GM12878 (cell line): ENCODE data around the gene RASSF8. TPM values are rescaled to one million over a fixed set of nuclear protein-coding genes. Genes with fewer than 3 reads are reported as not detected.

Experiments
- ATAC-seq: fragments of 200-7000 bp; cut with Tn5 transposase; 3 replicates; pipeline ENCODE4 v1.9.1; 2020; ENCODE audit warnings: mild to moderate bottlenecking, moderate library complexity
- BruUV-seq: library from RNA; stranded (reverse); fragments of 400-500 nt; replicated peaks from 2 replicates; lab custom pipeline; 2021; lab: Mats Ljungman, UMichigan
- CTCF ChIA-PET: fragments of 300-600 bp; sonication (Branson Sonifier 250); formaldehyde crosslinking; extraction: SDS; loops from one replicate; lab custom pipeline; 2021; ENCODE audit warnings: inconsistent platforms; lab: Yijun Ruan, JAX
- POLR2A ChIA-PET: fragments of 350-600 bp; formaldehyde crosslinking; extraction: SDS; loops from one replicate; lab custom pipeline; 2021; ENCODE audit warnings: inconsistent platforms; lab: Charles Lee
- RAD21 ChIA-PET: fragments of 300-600 bp; sonication (Branson Sonifier 250); formaldehyde crosslinking; loops from one replicate; lab custom pipeline; 2023; ENCODE audit warnings: antibody characterized with exemption; ENCODE audit not compliant: unreplicated experiment; lab: Charles Lee
- SMC1A ChIA-PET: fragments of 300-600 bp; sonication (Branson Sonifier 250); formaldehyde crosslinking; loops from one replicate; lab custom pipeline; 2023; ENCODE audit not compliant: unreplicated experiment, uncharacterized antibody; lab: Charles Lee
- DNase-seq: peaks from one replicate; pipeline ENCODE4 v3.0.0-alpha.2; 2011; ENCODE audit warnings: low read depth, low spot score
- FAIRE-seq: peaks from 3 replicates; lab custom pipeline; 2011; peaks lifted over from hg19 to GRCh38; lab: Jason Lieb, UNC
- H2AFZ ChIP-seq: 2 replicates; pipeline ENCODE4 v1.6.0; 2011; ENCODE audit warnings: low read depth, low read length, control low read depth; ENCODE audit not compliant: control insufficient read depth
- H3K27ac ChIP-seq: 2 replicates; pipeline ENCODE4 v1.5.1; 2011; ENCODE audit warnings: control low read depth; ENCODE audit not compliant: control insufficient read depth, insufficient read depth
- H3K27me3 ChIP-seq, 2 experiments: replicated peaks in 1 of 2; 2 replicates each; pipeline versions ENCODE4 v1.6.0 to v1.6.1; 2011; ENCODE audit warnings: low read length in 1 of 2; ENCODE audit not compliant: control insufficient read depth in 2 of 2, insufficient read depth in 2 of 2
- H3K36me3 ChIP-seq, 2 experiments: 2 replicates each; pipeline ENCODE4 v1.5.1; 2011; ENCODE audit warnings: low read length in 1 of 2; ENCODE audit not compliant: control insufficient read depth in 2 of 2, insufficient read depth in 2 of 2
- H3K4me1 ChIP-seq: 2 replicates; pipeline ENCODE4 v1.6.1; 2011; ENCODE audit warnings: mild to moderate bottlenecking, low read length, moderate library complexity, mixed read lengths; ENCODE audit not compliant: control insufficient read depth, insufficient read depth
- H3K4me2 ChIP-seq: 2 replicates; pipeline ENCODE4 v1.6.0; 2011; ENCODE audit warnings: control low read depth; ENCODE audit not compliant: control insufficient read depth, insufficient read depth
- H3K4me3 ChIP-seq: fragments of 200-600 bp; sonication (generic); 2 replicates; pipeline ENCODE4 v1.5.1; 2016
- H3K79me2 ChIP-seq: 2 replicates; pipeline ENCODE4 v1.6.0; 2011; ENCODE audit warnings: low read length; ENCODE audit not compliant: control insufficient read depth, insufficient read depth
- H3K9ac ChIP-seq: 2 replicates; pipeline ENCODE4 v1.8.0; 2011; ENCODE audit warnings: low read length, control low read depth, mixed read lengths; ENCODE audit not compliant: control insufficient read depth, insufficient read depth
- H3K9me3 ChIP-seq: replicated peaks from 3 replicates; pipeline ENCODE4 v1.5.1; 2011; ENCODE audit warnings: mild to moderate bottlenecking, low read length; ENCODE audit not compliant: control insufficient read depth, insufficient read depth
- H4K20me1 ChIP-seq: 2 replicates; pipeline ENCODE4 v1.6.0; 2011; ENCODE audit not compliant: control insufficient read depth, insufficient read depth
- BHLHE40 ChIP-seq, 2 experiments: fragments of 450-650 bp in 1 of 2; IDR thresholded peaks; 2 replicates each; pipeline ENCODE4 v1.6.1; 2011 to 2017; ENCODE audit warnings: low read depth in 2 of 2, borderline replicate concordance in 1 of 2, improper control_type of control experiment in 1 of 2, low read length in 1 of 2, mild to moderate bottlenecking in 1 of 2
- CHD2 ChIP-seq: IDR thresholded peaks from 2 replicates; pipeline ENCODE4 v1.6.1; 2011; ENCODE audit warnings: low read depth, low read length, improper control_type of control experiment, borderline replicate concordance
- CREB1 ChIP-seq: IDR thresholded peaks from 2 replicates; pipeline ENCODE4 v1.6.1; 2012; ENCODE audit warnings: low read depth, mild to moderate bottlenecking, inconsistent platforms
- CTCF ChIP-seq, 3 experiments: IDR thresholded peaks in 2 of 3; conservative IDR thresholded peaks in 1 of 3; 2 replicates each; pipeline ENCODE4 v1.5.1; 2011; ENCODE audit warnings: low read depth in 3 of 3, low read length in 3 of 3, mild to moderate bottlenecking in 3 of 3, control low read depth in 2 of 3, moderate library complexity in 2 of 3, inconsistent platforms in 1 of 3, mixed read lengths in 1 of 3; ENCODE audit not compliant: control insufficient read depth in 2 of 3, insufficient read depth in 1 of 3; ENCODE audit errors: extremely low read depth in 1 of 3
- E2F4 ChIP-seq: IDR thresholded peaks from 2 replicates; pipeline ENCODE4 v1.6.1; 2012; ENCODE audit warnings: low read depth, low read length, improper control_type of control experiment
- ESRRA ChIP-seq: IDR thresholded peaks from 2 replicates; pipeline ENCODE4 v1.6.1; 2012; ENCODE audit warnings: mild to moderate bottlenecking, low read length, improper control_type of control experiment
- HCFC1 ChIP-seq: fragments of 150-350 bp; IDR thresholded peaks from 2 replicates; pipeline ENCODE4 v1.6.1; 2014; ENCODE audit warnings: low read length
- HDAC6 ChIP-seq: fragments of 200-600 bp; sonication (generic); IDR thresholded peaks from one replicate; pipeline ENCODE4 v1.8.0; 2017; ENCODE audit warnings: antibody characterized with exemption; ENCODE audit not compliant: unreplicated experiment
- MTA3 ChIP-seq: IDR thresholded peaks from 2 replicates; pipeline ENCODE4 v1.6.1; 2012; ENCODE audit warnings: low read length, inconsistent platforms, borderline replicate concordance
- NKRF ChIP-seq: fragments of 450-650 bp; conservative IDR thresholded peaks from 2 replicates; pipeline ENCODE4 v1.6.1; 2017; ENCODE audit warnings: mild to moderate bottlenecking, moderate library complexity
- NR2C2 ChIP-seq: IDR thresholded peaks from 2 replicates; pipeline ENCODE4 v1.6.1; 2011; ENCODE audit warnings: borderline replicate concordance, low read depth; ENCODE audit not compliant: control insufficient read depth, insufficient read length
- PAX5 ChIP-seq: IDR thresholded peaks from 2 replicates; pipeline ENCODE4 v1.6.1; 2011; ENCODE audit warnings: low read depth, low read length, borderline replicate concordance
- RAD21 ChIP-seq: IDR thresholded peaks from 2 replicates; pipeline ENCODE4 v1.6.1; 2011; ENCODE audit warnings: mild to moderate bottlenecking, low read depth, low read length, moderate library complexity; ENCODE audit not compliant: insufficient read depth
- RELA ChIP-seq: fragments of 450-650 bp; IDR thresholded peaks from 2 replicates; pipeline ENCODE4 v1.8.0; 2014; ENCODE audit warnings: borderline replicate concordance; ENCODE audit not compliant: partially characterized antibody
- RUNX3 ChIP-seq: IDR thresholded peaks from 2 replicates; pipeline ENCODE4 v1.6.1; 2012; ENCODE audit warnings: low read length, inconsistent platforms
- SMC3 ChIP-seq: IDR thresholded peaks from 2 replicates; pipeline ENCODE4 v1.6.1; 2011; ENCODE audit warnings: low read length, improper control_type of control experiment, borderline replicate concordance
- TCF12 ChIP-seq: IDR thresholded peaks from 2 replicates; pipeline ENCODE4 v1.6.1; 2011; ENCODE audit warnings: low read depth, mild to moderate bottlenecking, low read length
- YY1 ChIP-seq: IDR thresholded peaks from 2 replicates; pipeline ENCODE4 v1.6.1; 2011; ENCODE audit warnings: low read depth, mild to moderate bottlenecking, low read length
- WGBS: methylation state at CpG from one replicate; pipeline ENCODE4 v1.1.6; 2016; ENCODE audit warnings: low lambda C conversion rate; ENCODE audit not compliant: insufficient replicate concordance, insufficient coverage; ENCODE audit errors: missing lambda C conversion rate; 5-methylcytosine and 5-hydroxymethylcytosine counted together
- in situ Hi-C: fragments of 300-500 bp; cut with MboI; formaldehyde crosslinking; loops from 9 replicates; pipeline ENCODE4 v1.14.3; 2018; ENCODE audit warnings: mixed read lengths
- intact Hi-C: fragments of 100-400 bp; cut with micrococcal nuclease; formaldehyde crosslinking; loops from one replicate; pipeline ENCODE4 v1.14.2; 2022; ENCODE audit not compliant: unreplicated experiment
- polyA plus RNA-seq, 11 experiments: library from polyadenylated mRNA; depleted of rRNA in 4 of 11; unstranded in 6 of 11; stranded (reverse) in 5 of 11; fragments of >200 nt; fragmentation: Nextera tagmentation in 4 of 11; fragmentation: Illumina TruSeq in 1 of 11; extraction: Ambion mirVana in 4 of 11; extraction: Trizol in 1 of 11; gene quantifications; 1 replicate in 1 of 11; 2 replicates in 10 of 11; pipeline versions ENCODE4 v1.2.1 to v1.2.3, GENCODE V29; 2011 to 2016; ENCODE audit warnings: inconsistent platforms in 2 of 11, missing spikeins in 2 of 11, low read depth in 1 of 11
- total RNA-seq, 4 experiments: library from RNA; depleted of rRNA in 3 of 4; stranded (reverse); fragments of >200 nt in 3 of 4; fragmentation: Illumina TruSeq in 1 of 4; extraction: Trizol in 1 of 4; gene quantifications; 2 replicates each; pipeline versions ENCODE4 v1.2.1 to v1.2.3, GENCODE V29; 2013 to 2021

The RASSF8 gene
- total and polyA plus RNA-seq, 10 of the 15 experiments (the other 5 are each of a cell fraction or from before 2014, with no cell fraction given), result 0.06 to 0.18 (median 0.08) TPM; not detected in 6

- SMC1A ChIA-PET, result interaction anchor here (0.9 kb wide), 1 partner anchor 592 kb away, joined by 3 read pairs; no protein-coding TSS in a partner anchor
- POLR2A ChIA-PET, result no interaction called here
Observed at GRCh38 chr12:26028953-26029735, 70.7 kb downstream of the RASSF8 start.

More at GRCh38 chr12:26028953-26029735, 70.7 kb downstream of the RASSF8 start:
- Histone ChIP-seq H2AFZ (no peak overlapping the region), H3K27ac (no peak overlapping the region), H3K4me1 (no peaks in the 10 kb centered on the region), H3K4me3 (no peak overlapping the region), H3K4me2 (no peak overlapping the region), H3K9me3 (no peaks in the 10 kb centered on the region), H3K27me3 (no peaks in the 10 kb centered on the region)
- peak; percentile 75 for FAIRE-seq
- no TSS peak for BruUV-seq
- RAD21 ChIA-PET, result no interaction called here
- intact Hi-C loops, result loop anchor here (1.0 kb wide), 1 partner anchor 593 kb away; no protein-coding TSS in a partner anchor
- no peak for TF ChIP-seq NR2C2
- no peak for TF ChIP-seq HCFC1
- peak; percentile 83 for TF ChIP-seq SMC3
- TF ChIP-seq CREB1, result no peak
- no peak for TF ChIP-seq BHLHE40 (IDR thresholded peaks at IDR 0.05; ENCODE audit: borderline replicate concordance in 1 of 2, low read depth in 2 of 2, low read length in 1 of 2)
- no peak for TF ChIP-seq CHD2
- TF ChIP-seq HDAC6, result no peak
- TF ChIP-seq MTA3, result no peak
- no peak for TF ChIP-seq E2F4
- TF ChIP-seq ESRRA, result no peak
- TF ChIP-seq RELA, result no peak
- TF ChIP-seq RAD21, result peak; percentile 76
- TF ChIP-seq CTCF (IDR thresholded peaks at IDR 0.05 in 2 of 3, conservative IDR thresholded peaks at IDR 0.05 in 1 of 3; ENCODE audit: control insufficient read depth in 2 of 3, extremely low read depth in 1 of 3, insufficient read depth in 1 of 3, low read depth in 3 of 3, low read length in 3 of 3), result peak; percentile 66 to 71 (median 67)
- no peak for TF ChIP-seq YY1
- TF ChIP-seq TCF12, result no peak
- no peak for TF ChIP-seq RUNX3
- TF ChIP-seq NKRF, result no peak
- no peak for TF ChIP-seq PAX5
- TF ChIP-seq, all 136 proteins: peak for 3
- Histone ChIP-seq H3K9ac (no peak overlapping the region), H4K20me1 (no peaks in the 10 kb centered on the region), H3K36me3 (no peaks in the 10 kb centered on the region), H3K79me2 (no peaks in the 10 kb centered on the region)
- ATAC-seq (peak; percentile 58; the same call in 2 of the 3 replicates), DNase-seq (no peak)
- CTCF ChIA-PET, result interaction anchor here (0.8 to 2.9 kb wide), 6 partner anchors 9 to 595 kb away, joined by 3 to 16 read pairs (median 4); no protein-coding TSS in a partner anchor
- in situ Hi-C loops, result loop anchor here (5.0 kb wide), 1 partner anchor 592 kb away; no protein-coding TSS in a partner anchor
- WGBS, result 15% methylated on average over 4 of the region's 4 CpGs
